ENCODE measurements around the gene RPS16. TPM values are rescaled to one million over a fixed set of nuclear protein-coding genes. Genes with fewer than 3 reads are reported as not detected.

The RPS16 gene
- total and polyA plus RNA-seq, 9 of the 15 experiments (the other 6 are each of a cell fraction or from before 2014, with no cell fraction given), result 82.6 to 3,671 (median 2,204) TPM

GRCh38 chr19:39430675-39431593 lies 4.8 kb downstream of the RPS16 start (continued):
- TF ChIP-seq, protein P1, sequence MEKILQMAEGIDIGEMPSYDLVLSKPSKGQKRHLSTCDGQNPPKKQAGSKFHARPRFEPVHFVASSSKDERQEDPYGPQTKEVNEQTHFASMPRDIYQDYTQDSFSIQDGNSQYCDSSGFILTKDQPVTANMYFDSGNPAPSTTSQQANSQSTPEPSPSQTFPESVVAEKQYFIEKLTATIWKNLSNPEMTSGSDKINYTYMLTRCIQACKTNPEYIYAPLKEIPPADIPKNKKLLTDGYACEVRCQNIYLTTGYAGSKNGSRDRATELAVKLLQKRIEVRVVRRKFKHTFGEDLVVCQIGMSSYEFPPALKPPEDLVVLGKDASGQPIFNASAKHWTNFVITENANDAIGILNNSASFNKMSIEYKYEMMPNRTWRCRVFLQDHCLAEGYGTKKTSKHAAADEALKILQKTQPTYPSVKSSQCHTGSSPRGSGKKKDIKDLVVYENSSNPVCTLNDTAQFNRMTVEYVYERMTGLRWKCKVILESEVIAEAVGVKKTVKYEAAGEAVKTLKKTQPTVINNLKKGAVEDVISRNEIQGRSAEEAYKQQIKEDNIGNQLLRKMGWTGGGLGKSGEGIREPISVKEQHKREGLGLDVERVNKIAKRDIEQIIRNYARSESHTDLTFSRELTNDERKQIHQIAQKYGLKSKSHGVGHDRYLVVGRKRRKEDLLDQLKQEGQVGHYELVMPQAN (IDR thresholded peaks at IDR 0.05; ENCODE audit: borderline replicate concordance), result peak; percentile 51; the same call in 1 of the 2 replicates
- TF ChIP-seq SNAPC5 (CRISPR knock-in tag; IDR thresholded peaks at IDR 0.05) (no peak), MTA3 (IDR thresholded peaks at IDR 0.05; ENCODE audit: borderline replicate concordance) (peak; percentile 94), TRIM24 (IDR thresholded peaks at IDR 0.05) (no peak), ZNF766 (CRISPR knock-in tag; conservative IDR thresholded peaks at IDR 0.05) (0 out of 2 replicates have a peak, but pooled peaks have one; percentile 32), NCOA1 (IDR thresholded peaks at IDR 0.05; ENCODE audit: low read depth) (peak; percentile 89)
- TF ChIP-seq, protein P2, sequence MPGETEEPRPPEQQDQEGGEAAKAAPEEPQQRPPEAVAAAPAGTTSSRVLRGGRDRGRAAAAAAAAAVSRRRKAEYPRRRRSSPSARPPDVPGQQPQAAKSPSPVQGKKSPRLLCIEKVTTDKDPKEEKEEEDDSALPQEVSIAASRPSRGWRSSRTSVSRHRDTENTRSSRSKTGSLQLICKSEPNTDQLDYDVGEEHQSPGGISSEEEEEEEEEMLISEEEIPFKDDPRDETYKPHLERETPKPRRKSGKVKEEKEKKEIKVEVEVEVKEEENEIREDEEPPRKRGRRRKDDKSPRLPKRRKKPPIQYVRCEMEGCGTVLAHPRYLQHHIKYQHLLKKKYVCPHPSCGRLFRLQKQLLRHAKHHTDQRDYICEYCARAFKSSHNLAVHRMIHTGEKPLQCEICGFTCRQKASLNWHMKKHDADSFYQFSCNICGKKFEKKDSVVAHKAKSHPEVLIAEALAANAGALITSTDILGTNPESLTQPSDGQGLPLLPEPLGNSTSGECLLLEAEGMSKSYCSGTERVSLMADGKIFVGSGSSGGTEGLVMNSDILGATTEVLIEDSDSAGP (CRISPR knock-in tag; IDR thresholded peaks at IDR 0.05), result peak; percentile 28; the same call in 1 of the 2 replicates
- TF ChIP-seq, protein P3, sequence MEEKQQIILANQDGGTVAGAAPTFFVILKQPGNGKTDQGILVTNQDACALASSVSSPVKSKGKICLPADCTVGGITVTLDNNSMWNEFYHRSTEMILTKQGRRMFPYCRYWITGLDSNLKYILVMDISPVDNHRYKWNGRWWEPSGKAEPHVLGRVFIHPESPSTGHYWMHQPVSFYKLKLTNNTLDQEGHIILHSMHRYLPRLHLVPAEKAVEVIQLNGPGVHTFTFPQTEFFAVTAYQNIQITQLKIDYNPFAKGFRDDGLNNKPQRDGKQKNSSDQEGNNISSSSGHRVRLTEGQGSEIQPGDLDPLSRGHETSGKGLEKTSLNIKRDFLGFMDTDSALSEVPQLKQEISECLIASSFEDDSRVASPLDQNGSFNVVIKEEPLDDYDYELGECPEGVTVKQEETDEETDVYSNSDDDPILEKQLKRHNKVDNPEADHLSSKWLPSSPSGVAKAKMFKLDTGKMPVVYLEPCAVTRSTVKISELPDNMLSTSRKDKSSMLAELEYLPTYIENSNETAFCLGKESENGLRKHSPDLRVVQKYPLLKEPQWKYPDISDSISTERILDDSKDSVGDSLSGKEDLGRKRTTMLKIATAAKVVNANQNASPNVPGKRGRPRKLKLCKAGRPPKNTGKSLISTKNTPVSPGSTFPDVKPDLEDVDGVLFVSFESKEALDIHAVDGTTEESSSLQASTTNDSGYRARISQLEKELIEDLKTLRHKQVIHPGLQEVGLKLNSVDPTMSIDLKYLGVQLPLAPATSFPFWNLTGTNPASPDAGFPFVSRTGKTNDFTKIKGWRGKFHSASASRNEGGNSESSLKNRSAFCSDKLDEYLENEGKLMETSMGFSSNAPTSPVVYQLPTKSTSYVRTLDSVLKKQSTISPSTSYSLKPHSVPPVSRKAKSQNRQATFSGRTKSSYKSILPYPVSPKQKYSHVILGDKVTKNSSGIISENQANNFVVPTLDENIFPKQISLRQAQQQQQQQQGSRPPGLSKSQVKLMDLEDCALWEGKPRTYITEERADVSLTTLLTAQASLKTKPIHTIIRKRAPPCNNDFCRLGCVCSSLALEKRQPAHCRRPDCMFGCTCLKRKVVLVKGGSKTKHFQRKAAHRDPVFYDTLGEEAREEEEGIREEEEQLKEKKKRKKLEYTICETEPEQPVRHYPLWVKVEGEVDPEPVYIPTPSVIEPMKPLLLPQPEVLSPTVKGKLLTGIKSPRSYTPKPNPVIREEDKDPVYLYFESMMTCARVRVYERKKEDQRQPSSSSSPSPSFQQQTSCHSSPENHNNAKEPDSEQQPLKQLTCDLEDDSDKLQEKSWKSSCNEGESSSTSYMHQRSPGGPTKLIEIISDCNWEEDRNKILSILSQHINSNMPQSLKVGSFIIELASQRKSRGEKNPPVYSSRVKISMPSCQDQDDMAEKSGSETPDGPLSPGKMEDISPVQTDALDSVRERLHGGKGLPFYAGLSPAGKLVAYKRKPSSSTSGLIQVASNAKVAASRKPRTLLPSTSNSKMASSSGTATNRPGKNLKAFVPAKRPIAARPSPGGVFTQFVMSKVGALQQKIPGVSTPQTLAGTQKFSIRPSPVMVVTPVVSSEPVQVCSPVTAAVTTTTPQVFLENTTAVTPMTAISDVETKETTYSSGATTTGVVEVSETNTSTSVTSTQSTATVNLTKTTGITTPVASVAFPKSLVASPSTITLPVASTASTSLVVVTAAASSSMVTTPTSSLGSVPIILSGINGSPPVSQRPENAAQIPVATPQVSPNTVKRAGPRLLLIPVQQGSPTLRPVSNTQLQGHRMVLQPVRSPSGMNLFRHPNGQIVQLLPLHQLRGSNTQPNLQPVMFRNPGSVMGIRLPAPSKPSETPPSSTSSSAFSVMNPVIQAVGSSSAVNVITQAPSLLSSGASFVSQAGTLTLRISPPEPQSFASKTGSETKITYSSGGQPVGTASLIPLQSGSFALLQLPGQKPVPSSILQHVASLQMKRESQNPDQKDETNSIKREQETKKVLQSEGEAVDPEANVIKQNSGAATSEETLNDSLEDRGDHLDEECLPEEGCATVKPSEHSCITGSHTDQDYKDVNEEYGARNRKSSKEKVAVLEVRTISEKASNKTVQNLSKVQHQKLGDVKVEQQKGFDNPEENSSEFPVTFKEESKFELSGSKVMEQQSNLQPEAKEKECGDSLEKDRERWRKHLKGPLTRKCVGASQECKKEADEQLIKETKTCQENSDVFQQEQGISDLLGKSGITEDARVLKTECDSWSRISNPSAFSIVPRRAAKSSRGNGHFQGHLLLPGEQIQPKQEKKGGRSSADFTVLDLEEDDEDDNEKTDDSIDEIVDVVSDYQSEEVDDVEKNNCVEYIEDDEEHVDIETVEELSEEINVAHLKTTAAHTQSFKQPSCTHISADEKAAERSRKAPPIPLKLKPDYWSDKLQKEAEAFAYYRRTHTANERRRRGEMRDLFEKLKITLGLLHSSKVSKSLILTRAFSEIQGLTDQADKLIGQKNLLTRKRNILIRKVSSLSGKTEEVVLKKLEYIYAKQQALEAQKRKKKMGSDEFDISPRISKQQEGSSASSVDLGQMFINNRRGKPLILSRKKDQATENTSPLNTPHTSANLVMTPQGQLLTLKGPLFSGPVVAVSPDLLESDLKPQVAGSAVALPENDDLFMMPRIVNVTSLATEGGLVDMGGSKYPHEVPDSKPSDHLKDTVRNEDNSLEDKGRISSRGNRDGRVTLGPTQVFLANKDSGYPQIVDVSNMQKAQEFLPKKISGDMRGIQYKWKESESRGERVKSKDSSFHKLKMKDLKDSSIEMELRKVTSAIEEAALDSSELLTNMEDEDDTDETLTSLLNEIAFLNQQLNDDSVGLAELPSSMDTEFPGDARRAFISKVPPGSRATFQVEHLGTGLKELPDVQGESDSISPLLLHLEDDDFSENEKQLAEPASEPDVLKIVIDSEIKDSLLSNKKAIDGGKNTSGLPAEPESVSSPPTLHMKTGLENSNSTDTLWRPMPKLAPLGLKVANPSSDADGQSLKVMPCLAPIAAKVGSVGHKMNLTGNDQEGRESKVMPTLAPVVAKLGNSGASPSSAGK (IDR thresholded peaks at IDR 0.05), result peak; percentile 98

All from K562 (cell line).